Measurements from ENCODE around the gene SYCP2. TPM values are rescaled to one million over a fixed set of nuclear protein-coding genes. Genes with fewer than 3 reads are reported as not detected.

The SYCP2 gene
- total RNA-seq, 2 experiments from 2014 or later = 2.6 to 3.9 TPM

DNA sequence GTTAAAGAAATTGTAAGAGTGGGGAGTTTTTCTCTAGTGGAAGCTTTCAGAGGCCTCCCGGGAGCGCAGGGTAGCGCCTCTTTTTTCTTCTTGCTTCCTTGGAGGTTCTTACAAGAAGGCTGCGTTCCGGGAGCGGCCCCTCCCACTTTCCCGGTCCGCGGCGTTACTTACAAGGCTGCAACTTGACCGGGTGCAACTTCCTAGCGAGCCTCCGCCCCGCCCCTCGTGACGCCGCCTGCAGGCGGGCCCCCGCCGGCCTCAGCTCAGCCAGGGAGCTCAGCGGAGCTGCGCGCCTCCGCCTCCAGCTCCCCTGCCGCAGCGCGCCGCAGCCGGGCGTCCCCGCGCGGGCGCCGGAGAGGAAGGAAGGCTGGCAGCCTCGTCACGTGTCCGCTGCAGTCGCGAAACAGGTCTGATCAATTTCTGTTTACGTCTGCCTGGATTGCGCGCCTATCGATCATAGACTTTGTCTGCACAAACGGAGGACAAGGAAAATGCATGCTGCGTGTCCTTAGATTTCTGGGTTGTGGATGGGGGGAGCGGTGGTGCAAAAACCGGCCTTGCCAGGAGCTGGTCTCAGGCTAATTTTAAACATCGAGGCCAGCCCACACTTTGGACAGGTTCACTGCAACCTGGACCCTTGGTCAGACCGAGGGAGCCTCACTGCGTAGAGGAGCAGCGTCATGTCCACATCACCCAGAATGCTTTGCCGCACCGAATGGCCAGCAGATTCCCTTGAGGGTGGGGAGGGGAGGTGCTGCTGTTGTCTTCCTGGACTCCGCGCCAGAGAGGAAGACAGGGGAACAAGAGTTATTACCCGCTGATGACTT lies 6.9 kb upstream of the SYCP2 start, which contains the start of the genes FAM217B and PPP1R3D:
TSS of gene FAM217B (plus strand) at position 261 of the 827 bp plus-strand sequence. CDS start 3,555 bp downstream, outside the sequence.
TSS of gene PPP1R3D (minus strand) at position 177 of the 827 bp plus-strand sequence. CDS start 374 bp downstream, outside the sequence.
- intact Hi-C loops (cut with micrococcal nuclease) = loop anchor here (10.0 kb wide), 1 partner anchor 114 kb away; no protein-coding TSS in a partner anchor
- Mint-ChIP-seq H3K4me1 (ENCODE audit: low read depth) (peaks cover 29% of the 10 kb centered on the region), H3K36me3 (ENCODE audit: low read depth) (peaks cover 28% of the 10 kb centered on the region), H3K9me3 (no peaks in the 10 kb centered on the region), H3K27ac (peak within 1 kb of the TSS; percentile 95), H3K4me3 (peak within 1 kb of the TSS; percentile 92), H3K27me3 (no peaks in the 10 kb centered on the region)
- ATAC-seq (peak; percentile 95), DNase-seq (peak; percentile 94)
- TF ChIP-seq, protein P1, sequence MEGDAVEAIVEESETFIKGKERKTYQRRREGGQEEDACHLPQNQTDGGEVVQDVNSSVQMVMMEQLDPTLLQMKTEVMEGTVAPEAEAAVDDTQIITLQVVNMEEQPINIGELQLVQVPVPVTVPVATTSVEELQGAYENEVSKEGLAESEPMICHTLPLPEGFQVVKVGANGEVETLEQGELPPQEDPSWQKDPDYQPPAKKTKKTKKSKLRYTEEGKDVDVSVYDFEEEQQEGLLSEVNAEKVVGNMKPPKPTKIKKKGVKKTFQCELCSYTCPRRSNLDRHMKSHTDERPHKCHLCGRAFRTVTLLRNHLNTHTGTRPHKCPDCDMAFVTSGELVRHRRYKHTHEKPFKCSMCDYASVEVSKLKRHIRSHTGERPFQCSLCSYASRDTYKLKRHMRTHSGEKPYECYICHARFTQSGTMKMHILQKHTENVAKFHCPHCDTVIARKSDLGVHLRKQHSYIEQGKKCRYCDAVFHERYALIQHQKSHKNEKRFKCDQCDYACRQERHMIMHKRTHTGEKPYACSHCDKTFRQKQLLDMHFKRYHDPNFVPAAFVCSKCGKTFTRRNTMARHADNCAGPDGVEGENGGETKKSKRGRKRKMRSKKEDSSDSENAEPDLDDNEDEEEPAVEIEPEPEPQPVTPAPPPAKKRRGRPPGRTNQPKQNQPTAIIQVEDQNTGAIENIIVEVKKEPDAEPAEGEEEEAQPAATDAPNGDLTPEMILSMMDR (IDR thresholded peaks at IDR 0.05) = no peak
- CTCF ChIA-PET = interaction anchor here (1.3 to 3.2 kb wide), 4 partner anchors 9 to 118 kb away, joined by 3 to 26 read pairs (median 6); no protein-coding TSS in a partner anchor
- POLR2A ChIA-PET = interaction anchor here (0.7 to 1.8 kb wide), 8 partner anchors 9 to 117 kb away, joined by 3 to 6 read pairs (median 4); no protein-coding TSS in a partner anchor

DNA sequence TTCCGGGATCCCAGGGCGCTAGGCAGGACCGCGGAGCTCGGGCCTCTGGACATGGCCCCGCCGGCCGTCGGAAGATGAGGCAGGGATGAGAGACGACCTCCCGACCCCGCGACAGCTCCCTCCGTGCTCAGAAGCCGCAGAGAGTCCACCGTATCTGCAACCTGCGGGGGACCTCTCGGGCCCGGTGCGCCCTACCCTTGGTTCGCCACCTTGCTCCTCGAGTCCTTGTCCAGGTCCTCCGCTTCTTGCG lies 6.4 kb upstream of the SYCP2 start:
- Mint-ChIP-seq H3K4me1 (ENCODE audit: low read depth) (peaks cover 29% of the 10 kb centered on the region), H3K9me3 (no peaks in the 10 kb centered on the region), H3K27me3 (no peaks in the 10 kb centered on the region), H3K27ac (peak overlapping the region; percentile 76), H3K4me3 (peak overlapping the region; percentile 92), H3K36me3 (ENCODE audit: low read depth) (peaks cover 27% of the 10 kb centered on the region)
- TF ChIP-seq, protein P1 (IDR thresholded peaks at IDR 0.05) = no peak
- ChIA-PET POLR2A (interaction anchor here (1.5 to 1.8 kb wide), 3 partner anchors 14 to 118 kb away, joined by 4 to 6 read pairs (median 5); no protein-coding TSS in a partner anchor), CTCF (interaction anchor here (1.3 to 3.2 kb wide), 4 partner anchors 9 to 118 kb away, joined by 3 to 26 read pairs (median 6); no protein-coding TSS in a partner anchor)
- intact Hi-C loops (cut with micrococcal nuclease) = loop anchor here (10.0 kb wide), 1 partner anchor 115 kb away; no protein-coding TSS in a partner anchor
- peak; percentile 27 for ATAC-seq
- DNase-seq = no peak

DNA sequence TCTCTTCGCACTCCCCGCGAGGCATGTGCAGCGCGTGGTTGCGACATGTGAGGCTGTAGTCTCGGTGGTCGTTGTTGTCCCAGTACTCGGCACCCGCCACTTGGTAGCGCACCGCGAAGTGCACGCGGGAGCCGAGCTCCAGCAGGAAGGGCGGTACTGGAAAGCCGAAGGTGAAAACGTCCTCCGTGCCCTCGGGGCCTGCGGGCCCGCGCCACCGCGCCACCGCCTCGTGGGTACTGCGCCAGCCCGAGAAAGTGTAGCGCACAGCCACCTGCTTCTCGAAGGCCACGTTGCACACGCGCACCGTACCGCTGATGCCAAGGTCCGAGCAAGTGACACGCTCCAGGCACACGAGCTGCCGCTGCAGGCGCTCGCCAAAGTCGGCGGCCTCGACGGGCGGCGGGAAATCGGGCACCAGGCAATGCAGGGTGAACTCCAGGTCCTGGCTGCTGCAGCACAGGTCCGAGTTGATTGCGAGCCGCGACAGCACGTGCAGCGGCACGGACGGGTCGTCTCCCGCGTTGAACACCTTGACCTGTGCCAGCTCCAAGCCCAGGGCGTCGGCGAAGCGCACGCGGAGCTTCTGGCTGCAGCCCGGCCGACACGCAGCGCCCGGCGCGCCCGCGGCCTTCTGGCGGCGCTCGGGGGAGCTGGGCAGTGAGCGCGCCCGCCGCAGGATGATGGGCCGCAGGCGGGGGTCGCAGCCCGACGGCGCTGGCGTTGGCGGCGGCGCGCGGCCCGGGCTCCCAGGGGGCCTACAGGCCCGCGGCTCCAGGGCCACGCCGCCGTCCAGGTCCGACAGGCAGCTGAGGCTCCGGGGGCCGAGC lies 5.8 kb upstream of the SYCP2 start:
- ATAC-seq (no peak), DNase-seq (no peak)
- H3K27me3 Mint-ChIP-seq = no peaks in the 10 kb centered on the region
- TF ChIP-seq, protein P1 (IDR thresholded peaks at IDR 0.05) = no peak
- H3K36me3 Mint-ChIP-seq (ENCODE audit: low read depth) = peaks cover 23% of the 10 kb centered on the region
- CTCF ChIA-PET = interaction anchor here (1.3 to 3.2 kb wide), 3 partner anchors 8 to 54 kb away, joined by 3 to 26 read pairs (median 6); no protein-coding TSS in a partner anchor
- no peaks in the 10 kb centered on the region for H3K9me3 Mint-ChIP-seq
- intact Hi-C loops (cut with micrococcal nuclease) = no loop called here
- H3K4me3 Mint-ChIP-seq = peak overlapping the region; percentile 92
- POLR2A ChIA-PET = interaction anchor here (1.5 to 1.8 kb wide), 2 partner anchors 14 to 118 kb away, joined by 4 to 6 read pairs; no protein-coding TSS in a partner anchor
- H3K4me1 Mint-ChIP-seq (ENCODE audit: low read depth) = peaks cover 29% of the 10 kb centered on the region
- H3K27ac Mint-ChIP-seq = no peak overlapping the region

DNA sequence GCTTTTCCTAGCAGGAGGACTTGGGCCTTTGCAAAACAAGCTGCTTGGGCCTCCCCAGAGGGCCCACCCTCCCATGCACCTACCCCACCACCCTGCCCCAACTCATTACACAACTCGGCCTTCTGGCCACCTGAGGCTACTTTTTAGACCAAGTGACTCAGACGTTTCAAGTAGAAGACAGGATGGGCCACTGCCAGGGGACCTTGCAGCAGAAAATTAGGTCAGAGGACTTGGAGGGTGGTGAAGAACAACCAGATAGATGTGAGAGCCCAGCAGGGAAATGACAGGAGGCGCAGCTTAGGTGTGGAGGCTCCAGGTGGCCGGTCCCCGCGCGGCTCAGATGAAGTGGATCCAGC lies 5.2 kb upstream of the SYCP2 start:
- H3K9me3 Mint-ChIP-seq = no peaks in the 10 kb centered on the region
- peaks cover 29% of the 10 kb centered on the region for H3K4me1 Mint-ChIP-seq (ENCODE audit: low read depth)
- H3K4me3 Mint-ChIP-seq = peak overlapping the region; percentile 65
- DNase-seq (no peak), ATAC-seq (no peak)
- intact Hi-C loops (cut with micrococcal nuclease) = no loop called here
- H3K27me3 Mint-ChIP-seq = no peaks in the 10 kb centered on the region
- ChIA-PET CTCF (interaction anchor here (3.2 kb wide), 1 partner anchor 11 kb away, joined by 26 read pairs; no protein-coding TSS in a partner anchor), POLR2A (interaction anchor here (0.6 kb wide), 1 partner anchor 37 kb away, joined by 3 read pairs; no protein-coding TSS in a partner anchor)
- TF ChIP-seq, protein P1 (IDR thresholded peaks at IDR 0.05) = no peak
- peak overlapping the region; percentile 14 for H3K27ac Mint-ChIP-seq
- H3K36me3 Mint-ChIP-seq (ENCODE audit: low read depth) = peaks cover 20% of the 10 kb centered on the region

Data from activated CD8-positive, alpha-beta T cell treated with anti-CD3 and anti-CD28 coated beads for 36 hours (primary cell).